Testis (tissue), 3 donors: ENCODE results near the gene GRID1. TPM values are rescaled to one million over a fixed set of nuclear protein-coding genes. Genes with fewer than 3 reads are reported as not detected.

ENCODE experiments used
- DNase-seq: peaks from one replicate; pipeline ENCODE4 v3.0.0-alpha.2; 2019
- H3K27ac ChIP-seq, 2 donors: fragments of 200-600 bp; sonication (generic); one replicate each; pipeline ENCODE4 v1.5.1; 2019
- H3K27me3 ChIP-seq: fragments of 200-600 bp; sonication (generic); one replicate; pipeline ENCODE4 v1.5.1; 2019
- H3K36me3 ChIP-seq: fragments of 200-600 bp; sonication (generic); one replicate; pipeline ENCODE4 v1.5.1; 2017; ENCODE audit warnings: low read depth; ENCODE audit errors: missing control alignments
- H3K4me1 ChIP-seq: fragments of 200-600 bp; sonication (generic); one replicate; pipeline ENCODE4 v1.5.1; 2019
- H3K4me3 ChIP-seq, 2 donors: fragments of 200-600 bp; sonication (generic); one replicate each; pipeline ENCODE4 v1.5.1; 2017 to 2019
- H3K9me3 ChIP-seq: fragments of 200-600 bp; sonication (generic); one replicate; pipeline ENCODE4 v1.5.1; 2017
- POLR2A ChIP-seq: fragments of 450-650 bp; IDR thresholded peaks from one replicate; pipeline ENCODE4 v1.6.1; 2017; ENCODE audit warnings: antibody characterized with exemption, mild to moderate bottlenecking, moderate library complexity
- WGBS, 2 donors: methylation state at CpG; one replicate each; pipeline ENCODE4 v1.1.5; 2018; 5-methylcytosine and 5-hydroxymethylcytosine counted together
- intact Hi-C: fragments of 100-400 bp; cut with DNase I; formaldehyde crosslinking; loops from one replicate; pipeline ENCODE4 v1.15.1; 2023; ENCODE audit warnings: low total_unique reads
- polyA plus RNA-seq: library from polyadenylated mRNA; stranded (reverse); fragments of 350-450 nt; fragmentation: Illumina TruSeq; extraction: RNeasy Lipid Tissue Mini Kit (QIAGEN cat#74804); gene quantifications from one replicate; pipeline ENCODE4 v1.2.3, GENCODE V29; 2014; ENCODE audit warnings: low read depth, low replicate concordance; ENCODE audit not compliant: insufficient read depth
- total RNA-seq, 2 donors: library from RNA; depleted of rRNA; stranded (reverse); fragments of >200 nt; gene quantifications; one replicate each; pipeline ENCODE4 v1.2.3, GENCODE V29; 2016
- TF ChIP-seq, protein P1 (sequence below), 3 experiments: fragments of 450-650 bp in 2 of 3; fragments of 200-600 bp in 1 of 3; sonication (generic) in 1 of 3; IDR thresholded peaks; one replicate each; pipeline ENCODE4 v1.5.1; 2016 to 2019; ENCODE audit warnings: antibody characterized with exemption in 3 of 3, mild to moderate bottlenecking in 2 of 3, moderate library complexity in 1 of 3

GRID1 gene
- total and polyA plus RNA-seq, 3 donors from 2014 or later = 7.4 to 16.7 (median 8.1) TPM

DNA sequence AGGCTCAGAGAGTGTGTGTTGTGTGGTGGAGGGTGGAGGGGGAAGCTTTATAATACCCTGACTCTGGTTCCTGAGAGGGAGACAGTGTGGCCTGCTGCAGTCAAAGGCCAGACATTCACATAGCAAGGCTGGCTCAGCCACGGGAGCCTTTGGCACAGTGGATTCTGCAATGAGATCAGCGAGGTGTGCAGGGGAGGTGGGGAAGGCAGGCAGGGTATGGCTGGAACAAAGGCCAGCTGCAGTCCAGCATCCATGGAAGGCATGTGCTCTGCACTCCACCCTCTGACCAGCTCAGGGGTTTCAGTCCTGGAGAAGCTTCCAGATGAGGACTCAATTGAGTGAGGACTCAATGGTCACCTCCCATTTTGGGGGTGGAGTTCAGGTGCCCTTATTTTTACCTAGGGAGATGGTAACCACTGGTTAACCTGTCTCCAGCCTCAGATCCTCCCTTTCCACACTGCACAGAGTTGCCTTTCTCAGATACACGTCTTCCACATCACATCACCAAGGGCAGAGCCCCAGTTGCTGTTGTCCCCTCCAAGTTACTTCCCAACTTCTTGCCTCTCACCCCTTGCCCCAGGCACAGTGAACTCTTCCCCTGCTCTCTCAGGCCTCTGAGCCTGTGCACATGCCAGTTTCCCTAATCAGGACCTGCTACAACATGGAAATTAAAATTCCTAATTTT, 504.9 kb downstream of the GRID1 start:
- intact Hi-C loops = no loop called here

DNA sequence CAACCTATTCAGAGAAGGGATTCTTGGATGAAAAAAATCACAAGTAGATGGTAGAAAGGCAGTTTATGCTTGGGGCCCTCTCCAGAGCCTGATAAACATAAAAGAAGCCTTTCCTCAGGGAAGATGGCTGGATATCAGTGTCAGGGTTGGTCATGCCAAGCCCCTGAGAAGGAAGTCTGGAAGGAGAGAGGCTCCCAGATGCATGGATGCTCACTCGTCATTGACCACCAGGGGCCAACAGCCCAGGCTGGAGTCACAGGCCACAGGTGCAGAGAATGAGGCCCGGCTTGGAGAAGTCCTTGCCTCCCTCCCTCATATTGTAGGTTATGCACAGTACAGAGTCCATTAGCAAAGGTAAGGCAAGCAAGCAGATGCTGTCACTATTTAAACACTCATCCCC, 506.7 kb downstream of the GRID1 start:
- Histone ChIP-seq H3K4me3 (no peak overlapping the region), H3K9me3 (no peaks in the 10 kb centered on the region), H3K27ac (no peak overlapping the region), H3K4me1 (no peaks in the 10 kb centered on the region), H3K27me3 (no peaks in the 10 kb centered on the region), H3K36me3 (no peaks in the 10 kb centered on the region)
- TF ChIP-seq POLR2A = no peak
- TF ChIP-seq, protein P1, sequence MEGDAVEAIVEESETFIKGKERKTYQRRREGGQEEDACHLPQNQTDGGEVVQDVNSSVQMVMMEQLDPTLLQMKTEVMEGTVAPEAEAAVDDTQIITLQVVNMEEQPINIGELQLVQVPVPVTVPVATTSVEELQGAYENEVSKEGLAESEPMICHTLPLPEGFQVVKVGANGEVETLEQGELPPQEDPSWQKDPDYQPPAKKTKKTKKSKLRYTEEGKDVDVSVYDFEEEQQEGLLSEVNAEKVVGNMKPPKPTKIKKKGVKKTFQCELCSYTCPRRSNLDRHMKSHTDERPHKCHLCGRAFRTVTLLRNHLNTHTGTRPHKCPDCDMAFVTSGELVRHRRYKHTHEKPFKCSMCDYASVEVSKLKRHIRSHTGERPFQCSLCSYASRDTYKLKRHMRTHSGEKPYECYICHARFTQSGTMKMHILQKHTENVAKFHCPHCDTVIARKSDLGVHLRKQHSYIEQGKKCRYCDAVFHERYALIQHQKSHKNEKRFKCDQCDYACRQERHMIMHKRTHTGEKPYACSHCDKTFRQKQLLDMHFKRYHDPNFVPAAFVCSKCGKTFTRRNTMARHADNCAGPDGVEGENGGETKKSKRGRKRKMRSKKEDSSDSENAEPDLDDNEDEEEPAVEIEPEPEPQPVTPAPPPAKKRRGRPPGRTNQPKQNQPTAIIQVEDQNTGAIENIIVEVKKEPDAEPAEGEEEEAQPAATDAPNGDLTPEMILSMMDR (IDR thresholded peaks at IDR 0.05) = no peak
- intact Hi-C loops = no loop called here
- WGBS, 2 donors = 87 to 88% methylated on average over 2 of the region's 2 CpGs
- DNase-seq = no peak

More for the DNA sequence above, 504.9 kb downstream of the GRID1 start:
- H3K9me3 ChIP-seq = no peaks in the 10 kb centered on the region
- no peaks in the 10 kb centered on the region for H3K27me3 ChIP-seq
- no peak overlapping the region for H3K27ac ChIP-seq
- no peak overlapping the region for H3K4me3 ChIP-seq
- TF ChIP-seq POLR2A = no peak
- TF ChIP-seq, protein P1 (IDR thresholded peaks at IDR 0.05) = no peak
- H3K4me1 ChIP-seq = no peaks in the 10 kb centered on the region
- 76 to 83% methylated on average over 3 of the region's 3 CpGs for WGBS, 2 donors
- DNase-seq = no peak
- H3K36me3 ChIP-seq = no peaks in the 10 kb centered on the region

DNA sequence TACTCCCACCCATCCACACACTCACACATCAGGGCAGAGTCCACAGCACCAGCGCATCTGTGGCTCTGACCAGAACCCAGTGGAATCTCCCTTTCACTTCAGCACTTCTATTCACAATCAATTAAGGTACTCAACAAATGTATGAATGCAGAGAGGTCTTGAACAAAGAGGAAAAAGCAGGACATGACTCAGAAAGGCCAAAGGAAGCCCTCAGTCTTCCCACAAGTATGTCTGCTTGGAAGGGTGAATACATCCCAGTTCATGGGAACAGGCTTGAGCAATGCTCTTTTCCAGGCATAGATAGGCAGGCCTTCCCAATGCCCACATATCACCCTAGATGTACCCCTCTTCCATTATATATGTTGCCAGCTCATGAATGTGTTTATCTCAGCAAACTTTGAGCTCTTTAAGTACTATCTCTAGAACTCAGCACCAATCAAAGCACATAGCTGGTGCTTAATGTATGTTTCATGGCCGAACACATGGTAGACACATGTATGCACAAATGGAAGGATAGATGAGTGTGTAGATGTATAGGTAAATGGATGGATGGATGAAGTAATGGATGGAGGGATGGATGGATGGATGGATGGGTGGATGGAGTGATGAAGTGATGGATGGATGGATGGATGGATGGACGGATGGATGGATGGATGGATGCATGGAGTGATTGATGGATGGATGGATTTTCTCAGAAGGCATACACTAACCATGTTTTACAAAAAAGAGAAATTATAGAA, 507.6 kb downstream of the GRID1 start:
- WGBS, 2 donors = 91 to 95% methylated on average over 3 of the region's 3 CpGs
- H3K9me3 ChIP-seq = no peaks in the 10 kb centered on the region
- H3K27me3 ChIP-seq = no peaks in the 10 kb centered on the region
- no peaks in the 10 kb centered on the region for H3K36me3 ChIP-seq
- no peaks in the 10 kb centered on the region for H3K4me1 ChIP-seq
- H3K27ac ChIP-seq = no peak overlapping the region
- no peak overlapping the region for H3K4me3 ChIP-seq
- intact Hi-C loops = no loop called here
- DNase-seq = no peak
- TF ChIP-seq POLR2A = no peak
- TF ChIP-seq, protein P1 (IDR thresholded peaks at IDR 0.05) = no peak

DNA sequence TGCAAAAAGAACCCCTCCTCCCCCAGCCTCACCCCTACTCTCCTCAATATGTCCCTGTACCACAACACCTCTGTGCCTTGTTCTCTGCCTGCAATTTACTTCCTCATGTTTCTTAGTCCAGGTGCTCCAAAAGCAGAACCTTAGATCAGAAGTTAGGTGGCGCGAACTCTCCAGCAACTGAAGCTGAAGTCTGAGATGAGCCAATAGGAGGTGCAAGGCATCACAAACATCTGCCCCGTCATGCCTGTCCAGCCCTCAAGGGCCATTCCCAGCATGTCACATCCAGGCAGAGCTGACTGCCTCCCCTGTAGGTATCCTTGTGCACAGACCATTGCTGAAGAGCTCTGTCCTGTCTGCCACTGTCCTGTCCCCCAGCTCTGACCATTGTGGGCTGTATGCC, 508.8 kb downstream of the GRID1 start:
- no peak for DNase-seq
- TF ChIP-seq, protein P1 (IDR thresholded peaks at IDR 0.05) = no peak
- no peak for TF ChIP-seq POLR2A
- no peaks in the 10 kb centered on the region for H3K4me1 ChIP-seq
- no peak overlapping the region for H3K27ac ChIP-seq
- H3K27me3 ChIP-seq = no peaks in the 10 kb centered on the region
- H3K9me3 ChIP-seq = no peaks in the 10 kb centered on the region
- intact Hi-C loops = no loop called here
- H3K36me3 ChIP-seq = no peaks in the 10 kb centered on the region
- H3K4me3 ChIP-seq = no peak overlapping the region
- 97 to 100% methylated on average over 3 of the region's 3 CpGs for WGBS, 2 donors
